SK-N-SH (cell line): Measurements from ENCODE around the gene CLCN6. TPM values are rescaled to one million over a fixed set of nuclear protein-coding genes. Genes with fewer than 3 reads are reported as not detected.

Source experiments
- CTCF ChIA-PET: fragments of 300-600, 350-600 bp; formaldehyde crosslinking; extraction: SDS; loops from one replicate; lab custom pipeline; 2021; lab: Yijun Ruan, JAX
- POLR2A ChIA-PET: fragments of 350-600 bp; sonication (Branson Sonifier 250); formaldehyde crosslinking; extraction: SDS; loops from one replicate; lab custom pipeline; 2020; ENCODE audit warnings: antibody characterized with exemption, inconsistent platforms; lab: Yijun Ruan, JAX
- DNase-seq: peaks from one replicate; pipeline ENCODE4 v3.0.0; 2012
- H2AFZ ChIP-seq: fragments of 200-600 bp; sonication (generic); 2 replicates; pipeline ENCODE4 v1.8.1; 2016; ENCODE audit warnings: antibody characterized with exemption, mild to moderate bottlenecking, low read depth
- H3F3A ChIP-seq: fragments of 200-600 bp; sonication (generic); replicated peaks from 2 replicates; pipeline ENCODE3; 2016; ENCODE audit warnings: antibody characterized with exemption, mild to moderate bottlenecking; ENCODE audit not compliant: insufficient read depth
- H3K27ac ChIP-seq, 2 experiments: fragments of 200-500 bp in 1 of 2; fragments of 200-600 bp in 1 of 2; sonication (Bioruptor generic) in 1 of 2; sonication (generic), shearing (Covaris generic) in 1 of 2; 2 replicates each; pipeline versions ENCODE4 v1.5.1 to v1.6.1; 2014 to 2016; ENCODE audit warnings: low read depth in 2 of 2, inconsistent platforms in 1 of 2, low read length in 1 of 2, mild to moderate bottlenecking in 1 of 2, mixed read lengths in 1 of 2
- H3K27me3 ChIP-seq: fragments of 200-600 bp; sonication (generic), shearing (Covaris generic); 2 replicates; pipeline ENCODE4 v1.6.1; 2016; ENCODE audit warnings: mixed run types; ENCODE audit not compliant: insufficient read depth
- H3K36me3 ChIP-seq, 2 experiments: fragments of 200-500 bp in 1 of 2; fragments of 200-600 bp in 1 of 2; sonication (Bioruptor generic) in 1 of 2; sonication (generic) in 1 of 2; replicated peaks in 1 of 2; 2 replicates each; pipeline versions ENCODE3 to v1.5.1; 2014 to 2016; ENCODE audit warnings: low read length in 1 of 2, mild to moderate bottlenecking in 1 of 2; ENCODE audit not compliant: insufficient read depth in 2 of 2, control insufficient read depth in 1 of 2
- H3K4me1 ChIP-seq, 2 experiments: fragments of 200-500 bp in 1 of 2; fragments of 200-600 bp in 1 of 2; sonication (Bioruptor generic) in 1 of 2; sonication (generic), shearing (Covaris generic) in 1 of 2; 2 replicates each; pipeline versions ENCODE4 v1.5.1 to v1.6.1; 2014 to 2016; ENCODE audit warnings: low read depth in 1 of 2, low read length in 1 of 2, mixed run types in 1 of 2; ENCODE audit not compliant: insufficient read depth in 2 of 2, control insufficient read depth in 1 of 2
- H3K4me2 ChIP-seq: fragments of 200-600 bp; sonication (generic), shearing (Covaris generic); 2 replicates; pipeline ENCODE4 v1.6.1; 2017; ENCODE audit warnings: mixed run types
- H3K4me3 ChIP-seq, 2 experiments: fragments of 200-500 bp in 1 of 2; fragments of 200-600 bp in 1 of 2; sonication (Bioruptor generic) in 1 of 2; sonication (generic), shearing (Covaris generic) in 1 of 2; 2 replicates each; pipeline versions ENCODE4 v1.5.1 to v1.8.1; 2014 to 2016; ENCODE audit warnings: low read depth in 2 of 2, inconsistent platforms in 1 of 2, low read length in 1 of 2, mild to moderate bottlenecking in 1 of 2, mixed read lengths in 1 of 2, moderate library complexity in 1 of 2
- H3K79me2 ChIP-seq: fragments of 200-600 bp; sonication (generic); 2 replicates; pipeline ENCODE4 v1.8.1; 2017; ENCODE audit warnings: mild to moderate bottlenecking; ENCODE audit not compliant: insufficient read depth
- H3K9ac ChIP-seq: fragments of 200-600 bp; sonication (generic); 2 replicates; pipeline ENCODE4 v1.6.1; 2017; ENCODE audit warnings: mixed run types
- H3K9me2 ChIP-seq: fragments of 200-600 bp; sonication (generic); 2 replicates; pipeline ENCODE4 v1.6.1; 2017; ENCODE audit warnings: mixed run types
- H3K9me3 ChIP-seq: fragments of 200-600 bp; sonication (generic); 2 replicates; pipeline ENCODE4 v1.6.1; 2017; ENCODE audit warnings: mixed run types, mild to moderate bottlenecking, moderate library complexity
- H4K20me1 ChIP-seq: fragments of 200-600 bp; sonication (generic); 2 replicates; pipeline ENCODE4 v1.6.1; 2017; ENCODE audit warnings: mild to moderate bottlenecking, mixed run types; ENCODE audit not compliant: insufficient read depth
- CHD2 ChIP-seq: fragments of 150-350 bp; IDR thresholded peaks from 2 replicates; pipeline ENCODE4 v1.6.1; 2018; ENCODE audit warnings: low read length; ENCODE audit not compliant: partially characterized antibody
- EZH2phosphoT487 ChIP-seq: fragments of 200-600 bp; sonication (generic); IDR thresholded peaks from 2 replicates; pipeline ENCODE4 v1.6.1; 2017; ENCODE audit warnings: low read depth, mixed run types, mild to moderate bottlenecking, antibody characterized with exemption, moderate library complexity, borderline replicate concordance
- FOXM1 ChIP-seq: IDR thresholded peaks from 2 replicates; pipeline ENCODE4 v1.4.0; 2012; ENCODE audit warnings: low read depth, mild to moderate bottlenecking
- IRF3 ChIP-seq: fragments of 150-350 bp; IDR thresholded peaks from 2 replicates; pipeline ENCODE4 v1.6.1; 2016; ENCODE audit warnings: mild to moderate bottlenecking, low read depth, low read length
- JUND ChIP-seq: IDR thresholded peaks from 2 replicates; pipeline ENCODE4 v1.4.0; 2012
- MAX ChIP-seq: IDR thresholded peaks from 2 replicates; pipeline ENCODE4 v1.4.0; 2012; ENCODE audit warnings: low read depth
- MEF2A ChIP-seq: IDR thresholded peaks from 2 replicates; pipeline ENCODE4 v1.4.0; 2012; ENCODE audit warnings: low read depth, borderline replicate concordance
- RCOR1 ChIP-seq: fragments of 150-350 bp; IDR thresholded peaks from 2 replicates; pipeline ENCODE4 v1.6.1; 2017; ENCODE audit warnings: antibody characterized with exemption, low read length
- RFX5 ChIP-seq: IDR thresholded peaks from 2 replicates; pipeline ENCODE4 v1.6.1; 2012; ENCODE audit warnings: mild to moderate bottlenecking, improper control_type of control experiment, low read length
- RXRA ChIP-seq: IDR thresholded peaks from 2 replicates; pipeline ENCODE4 v1.4.0; 2012; ENCODE audit warnings: low read depth, mild to moderate bottlenecking, borderline replicate concordance
- SIN3A ChIP-seq: IDR thresholded peaks from 2 replicates; pipeline ENCODE4 v1.6.1; 2012; ENCODE audit warnings: low read depth, mild to moderate bottlenecking, low read length, moderate library complexity, borderline replicate concordance
- TEAD4 ChIP-seq: IDR thresholded peaks from 2 replicates; pipeline ENCODE4 v1.4.0; 2012; ENCODE audit warnings: mild to moderate bottlenecking, borderline replicate concordance; ENCODE audit not compliant: insufficient read depth
- YY1 ChIP-seq: IDR thresholded peaks from 2 replicates; pipeline ENCODE4 v1.4.0; 2012; ENCODE audit warnings: low read depth, mild to moderate bottlenecking
- ZBTB33 ChIP-seq: IDR thresholded peaks from 2 replicates; pipeline ENCODE4 v1.4.0; 2012; ENCODE audit warnings: low read depth, borderline replicate concordance
- WGBS: methylation state at CpG from one replicate; pipeline ENCODE4 v1.1.6; 2017; ENCODE audit warnings: low lambda C conversion rate; 5-methylcytosine and 5-hydroxymethylcytosine counted together
- polyA plus RNA-seq, 3 experiments: library from polyadenylated mRNA; depleted of rRNA; stranded (reverse); fragments of >200 nt; gene quantifications; 2 replicates each; pipeline ENCODE4 v1.2.3, GENCODE V29; 2012
- TF ChIP-seq, protein P1 (sequence below): IDR thresholded peaks from 2 replicates; pipeline ENCODE4 v1.6.1; 2012; ENCODE audit warnings: mild to moderate bottlenecking, low read depth, low read length, moderate library complexity
- TF ChIP-seq, protein P2 (sequence below): IDR thresholded peaks from 2 replicates; pipeline ENCODE4; 2012
- TF ChIP-seq, protein P3 (sequence below): IDR thresholded peaks from 2 replicates; pipeline ENCODE4 v1.4.0; 2012; ENCODE audit warnings: low read depth, borderline replicate concordance

The CLCN6 gene
- polyA plus RNA-seq, 1 of the 3 experiments (the other 2 are of a cell fraction) = 7.4 TPM

DNA sequence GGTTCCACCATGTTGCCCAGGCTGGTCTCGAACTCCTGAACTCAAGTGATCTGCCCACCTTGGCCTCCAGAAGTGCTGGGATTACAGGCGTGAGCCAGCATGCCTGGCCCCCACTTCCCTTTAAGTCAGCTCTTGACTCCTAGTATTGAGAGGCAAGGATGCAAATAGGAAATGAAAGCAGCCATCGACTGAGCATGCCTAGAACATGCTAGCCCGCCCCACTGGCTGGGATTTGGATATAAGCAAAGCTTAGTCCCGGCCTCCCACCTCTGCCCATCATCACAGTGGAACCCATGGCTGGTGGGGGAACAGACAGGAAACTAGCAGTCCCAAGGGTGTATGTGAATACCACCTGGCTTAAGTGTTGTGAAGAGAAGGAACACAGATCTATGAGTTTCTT, 33.5 kb upstream of the CLCN6 start:
- no peaks in the 10 kb centered on the region for H3K79me2 ChIP-seq
- no peak overlapping the region for H2AFZ ChIP-seq
- no peak for TF ChIP-seq SIN3A
- no peak for TF ChIP-seq RXRA
- no peak for TF ChIP-seq IRF3
- no peak for TF ChIP-seq CHD2
- TF ChIP-seq, protein P1, sequence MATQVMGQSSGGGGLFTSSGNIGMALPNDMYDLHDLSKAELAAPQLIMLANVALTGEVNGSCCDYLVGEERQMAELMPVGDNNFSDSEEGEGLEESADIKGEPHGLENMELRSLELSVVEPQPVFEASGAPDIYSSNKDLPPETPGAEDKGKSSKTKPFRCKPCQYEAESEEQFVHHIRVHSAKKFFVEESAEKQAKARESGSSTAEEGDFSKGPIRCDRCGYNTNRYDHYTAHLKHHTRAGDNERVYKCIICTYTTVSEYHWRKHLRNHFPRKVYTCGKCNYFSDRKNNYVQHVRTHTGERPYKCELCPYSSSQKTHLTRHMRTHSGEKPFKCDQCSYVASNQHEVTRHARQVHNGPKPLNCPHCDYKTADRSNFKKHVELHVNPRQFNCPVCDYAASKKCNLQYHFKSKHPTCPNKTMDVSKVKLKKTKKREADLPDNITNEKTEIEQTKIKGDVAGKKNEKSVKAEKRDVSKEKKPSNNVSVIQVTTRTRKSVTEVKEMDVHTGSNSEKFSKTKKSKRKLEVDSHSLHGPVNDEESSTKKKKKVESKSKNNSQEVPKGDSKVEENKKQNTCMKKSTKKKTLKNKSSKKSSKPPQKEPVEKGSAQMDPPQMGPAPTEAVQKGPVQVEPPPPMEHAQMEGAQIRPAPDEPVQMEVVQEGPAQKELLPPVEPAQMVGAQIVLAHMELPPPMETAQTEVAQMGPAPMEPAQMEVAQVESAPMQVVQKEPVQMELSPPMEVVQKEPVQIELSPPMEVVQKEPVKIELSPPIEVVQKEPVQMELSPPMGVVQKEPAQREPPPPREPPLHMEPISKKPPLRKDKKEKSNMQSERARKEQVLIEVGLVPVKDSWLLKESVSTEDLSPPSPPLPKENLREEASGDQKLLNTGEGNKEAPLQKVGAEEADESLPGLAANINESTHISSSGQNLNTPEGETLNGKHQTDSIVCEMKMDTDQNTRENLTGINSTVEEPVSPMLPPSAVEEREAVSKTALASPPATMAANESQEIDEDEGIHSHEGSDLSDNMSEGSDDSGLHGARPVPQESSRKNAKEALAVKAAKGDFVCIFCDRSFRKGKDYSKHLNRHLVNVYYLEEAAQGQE = no peak
- no peak for TF ChIP-seq FOXM1
- TF ChIP-seq, protein P2, sequence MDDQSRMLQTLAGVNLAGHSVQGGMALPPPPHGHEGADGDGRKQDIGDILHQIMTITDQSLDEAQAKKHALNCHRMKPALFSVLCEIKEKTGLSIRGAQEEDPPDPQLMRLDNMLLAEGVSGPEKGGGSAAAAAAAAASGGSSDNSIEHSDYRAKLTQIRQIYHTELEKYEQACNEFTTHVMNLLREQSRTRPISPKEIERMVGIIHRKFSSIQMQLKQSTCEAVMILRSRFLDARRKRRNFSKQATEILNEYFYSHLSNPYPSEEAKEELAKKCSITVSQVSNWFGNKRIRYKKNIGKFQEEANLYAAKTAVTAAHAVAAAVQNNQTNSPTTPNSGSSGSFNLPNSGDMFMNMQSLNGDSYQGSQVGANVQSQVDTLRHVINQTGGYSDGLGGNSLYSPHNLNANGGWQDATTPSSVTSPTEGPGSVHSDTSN = no peak
- TF ChIP-seq JUND = no peak
- no peak for TF ChIP-seq RCOR1
- DNase-seq = no peak
- ChIA-PET CTCF (interaction anchor here (1.0 to 2.7 kb wide), 2 partner anchors 13 to 65 kb away, joined by 3 to 11 read pairs; no protein-coding TSS in a partner anchor), POLR2A (no interaction called here)
- no peaks in the 10 kb centered on the region for H3K9me3 ChIP-seq
- WGBS = 71% methylated on average over 5 of the region's 5 CpGs
- H3K4me2 ChIP-seq = no peak overlapping the region
- no peaks in the 10 kb centered on the region for H3K27me3 ChIP-seq
- H3K4me1 ChIP-seq = peaks cover 0 to 6% of the 10 kb centered on the region in 2 experiments; a peak in 1 of 4 replicates
- no peak overlapping the region for H3K27ac ChIP-seq
- H3F3A ChIP-seq = no peaks in the 10 kb centered on the region
- H3K9me2 ChIP-seq = no peaks in the 10 kb centered on the region
- H3K4me3 ChIP-seq = no peak overlapping the region
- no peaks in the 10 kb centered on the region for H3K36me3 ChIP-seq
- H3K9ac ChIP-seq = no peak overlapping the region
- no peaks in the 10 kb centered on the region for H4K20me1 ChIP-seq

- H3K9ac ChIP-seq = no peak overlapping the region
- H3K9me2 ChIP-seq = no peaks in the 10 kb centered on the region
- ChIA-PET POLR2A (no interaction called here), CTCF (interaction anchor here (3.9 kb wide), 1 partner anchor 11 kb away, joined by 21 read pairs; no protein-coding TSS in a partner anchor)
- 75% methylated on average over 8 of the region's 9 CpGs for WGBS
- no peaks in the 10 kb centered on the region for H3K36me3 ChIP-seq
- no peaks in the 10 kb centered on the region for H3K27me3 ChIP-seq
- no peaks in the 10 kb centered on the region for H3K9me3 ChIP-seq
- DNase-seq = no peak
- H3K27ac ChIP-seq = no peak overlapping the region
- H2AFZ ChIP-seq = no peak overlapping the region
- H3K4me2 ChIP-seq = no peak overlapping the region
- H3K79me2 ChIP-seq = no peaks in the 10 kb centered on the region
- no peaks in the 10 kb centered on the region for H3F3A ChIP-seq
- H4K20me1 ChIP-seq = no peaks in the 10 kb centered on the region
- no peaks in the 10 kb centered on the region for H3K4me1 ChIP-seq
- no peak overlapping the region for H3K4me3 ChIP-seq
- TF ChIP-seq RFX5 = no peak
- TF ChIP-seq CHD2 = no peak
- no peak for TF ChIP-seq MAX
- TF ChIP-seq TEAD4 = no peak
- TF ChIP-seq SIN3A = no peak
- TF ChIP-seq MEF2A = no peak
- TF ChIP-seq, protein P3, sequence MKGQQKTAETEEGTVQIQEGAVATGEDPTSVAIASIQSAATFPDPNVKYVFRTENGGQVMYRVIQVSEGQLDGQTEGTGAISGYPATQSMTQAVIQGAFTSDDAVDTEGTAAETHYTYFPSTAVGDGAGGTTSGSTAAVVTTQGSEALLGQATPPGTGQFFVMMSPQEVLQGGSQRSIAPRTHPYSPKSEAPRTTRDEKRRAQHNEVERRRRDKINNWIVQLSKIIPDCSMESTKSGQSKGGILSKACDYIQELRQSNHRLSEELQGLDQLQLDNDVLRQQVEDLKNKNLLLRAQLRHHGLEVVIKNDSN = no peak
- no peak for TF ChIP-seq ZBTB33
- no peak for TF ChIP-seq YY1
- TF ChIP-seq EZH2phosphoT487 = no peak
- TF ChIP-seq JUND = no peak
Observed at GRCh38 chr1:11774753-11775152, 31.2 kb upstream of the CLCN6 start.
